ENCODE measurements around the gene DNAJC21. TPM values are rescaled to one million over a fixed set of nuclear protein-coding genes. Genes with fewer than 3 reads are reported as not detected.
"Not testable (repeated sequence)": the region's sequence is repeated elsewhere in the genome, so short reads cannot be mapped to it uniquely, and the experiment has no call there.

The DNAJC21 gene
- total and polyA plus RNA-seq, 4 experiments from 2014 or later: 10.1 to 67.9 (median 46.8) TPM

- Histone ChIP-seq H3K27ac (ENCODE audit: low read depth, low read length) (no peak overlapping the region), H3K9me3 (ENCODE audit: control insufficient read depth in 1 of 2, low read length in 2 of 2) (no peaks in the 10 kb centered on the region), H3K36me3 (ENCODE audit: insufficient read depth, low read length) (peaks cover 35% of the 10 kb centered on the region), H3K4me1 (ENCODE audit: insufficient read depth, low read length) (peaks cover 31% of the 10 kb centered on the region), H3K27me3 (ENCODE audit: insufficient read depth, low read length) (no peaks in the 10 kb centered on the region), H3K4me3 (ENCODE audit: low read length in 2 of 2) (no peak overlapping the region)
- DNase-seq: no peak
- no peaks in the 10 kb centered on the region for H3K9me3 Mint-ChIP-seq
- CTCF ChIA-PET (ENCODE audit: partially characterized antibody): no interaction called here
- peaks cover 16 to 31% (median 22%) of the 10 kb centered on the region in 4 donors for H3K4me1 Mint-ChIP-seq
- H3K27ac Mint-ChIP-seq: no peak overlapping the region
- no peak overlapping the region for H3K4me3 Mint-ChIP-seq
- intact Hi-C loops (cut with micrococcal nuclease): loop anchor here (5.0 kb wide), 1 partner anchor 1477 kb away; the partner anchor contains the start of gene TARS1
- POLR2A ChIA-PET (ENCODE audit: partially characterized antibody): interaction anchor here (1.5 kb wide), 1 partner anchor 10 kb away, joined by 3 read pairs; no protein-coding TSS in a partner anchor
- no peaks in the 10 kb centered on the region for H3K27me3 Mint-ChIP-seq
- peaks cover 22 to 44% of the 10 kb centered on the region in 2 donors for H3K36me3 Mint-ChIP-seq
These were observed 10.3 kb upstream of the DNAJC21 start for GRCh38 chr5:34919077-34919476.

DNA sequence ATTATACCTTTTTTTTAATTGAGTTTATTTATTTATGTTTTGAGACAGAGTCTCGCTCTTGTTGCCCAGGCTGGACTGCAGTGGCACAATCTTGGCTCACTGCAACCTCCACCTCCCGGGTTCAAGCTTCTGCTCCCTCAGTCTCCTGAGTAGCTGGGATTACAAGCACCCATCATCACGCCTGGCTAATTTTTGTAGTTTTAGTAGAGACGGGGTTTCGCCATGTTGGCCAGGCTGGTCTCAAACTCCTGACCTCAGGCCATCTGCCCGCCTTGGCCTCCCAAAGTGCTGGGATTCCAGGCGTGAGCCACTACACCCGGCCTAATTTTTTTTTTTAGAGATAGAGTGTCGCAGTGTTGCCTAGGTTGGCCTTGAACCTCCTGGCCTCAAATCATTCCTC is 6.1 kb upstream of the DNAJC21 start:
- H3K27me3 ChIP-seq (ENCODE audit: insufficient read depth, low read length); H3K9me3 ChIP-seq (ENCODE audit: control insufficient read depth in 1 of 2, low read length in 2 of 2); H3K27me3 Mint-ChIP-seq; CTCF ChIA-PET (ENCODE audit: partially characterized antibody); H3K4me1 ChIP-seq (ENCODE audit: insufficient read depth, low read length); H3K27ac ChIP-seq (ENCODE audit: low read depth, low read length); H3K4me3 Mint-ChIP-seq; H3K4me3 ChIP-seq (ENCODE audit: low read length in 2 of 2); H3K4me1 Mint-ChIP-seq; DNase-seq; H3K9me3 Mint-ChIP-seq: not testable (repeated sequence)
- Mint-ChIP-seq H3K27ac (peak overlapping the region in 2 of 7 donors; percentile 31 to 57), H3K36me3 (peaks cover 31 to 60% of the 10 kb centered on the region in 2 donors)
- peaks cover 43% of the 10 kb centered on the region for H3K36me3 ChIP-seq (ENCODE audit: insufficient read depth, low read length)
- POLR2A ChIA-PET (ENCODE audit: partially characterized antibody): interaction anchor here (1.6 kb wide), 1 partner anchor 8 kb away, joined by 9 read pairs; the partner anchor contains the start of genes BRIX1 and RAD1
- intact Hi-C loops (cut with micrococcal nuclease): loop anchor here (10.0 kb wide), 1 partner anchor 268 kb away; the partner anchor contains the start of gene RAI14

DNA sequence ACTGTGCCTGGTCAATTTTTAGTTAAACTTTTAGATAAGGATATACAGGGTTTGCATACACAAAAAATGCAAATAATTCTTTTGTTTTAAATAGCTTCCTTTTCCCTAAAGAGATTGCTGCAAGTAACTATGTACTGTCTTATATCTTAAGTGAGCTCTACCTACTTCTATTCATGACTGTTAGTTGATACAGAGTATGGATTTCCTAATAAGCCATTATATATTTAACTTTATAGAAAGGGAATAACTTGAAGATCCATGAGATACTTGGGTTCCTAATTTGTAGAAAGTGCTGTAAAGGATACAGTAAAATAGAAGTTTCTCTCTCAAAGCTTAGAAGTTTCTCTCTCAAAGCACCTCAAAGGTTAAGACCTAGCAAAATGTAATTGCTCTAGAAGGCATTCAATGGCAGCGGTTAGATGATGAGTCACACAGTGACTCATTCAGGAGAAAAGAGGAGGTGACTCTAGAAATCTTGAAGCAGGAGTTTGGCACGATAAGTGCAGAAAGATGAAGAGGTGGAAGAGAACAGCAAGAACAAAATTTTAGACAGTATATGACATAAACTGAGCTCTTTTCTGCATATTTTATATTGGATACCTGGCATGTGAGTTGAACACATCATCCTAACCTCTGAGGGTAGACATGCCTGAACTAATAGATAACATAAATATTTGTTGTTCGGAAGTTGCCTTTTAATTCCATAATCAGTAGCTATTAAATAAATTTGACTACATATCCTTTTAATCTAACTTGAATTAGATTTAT is 5.5 kb upstream of the DNAJC21 start:
- Histone ChIP-seq H3K27me3 (ENCODE audit: insufficient read depth, low read length) (no peaks in the 10 kb centered on the region), H3K36me3 (ENCODE audit: insufficient read depth, low read length) (peaks cover 40% of the 10 kb centered on the region), H3K9me3 (ENCODE audit: control insufficient read depth in 1 of 2, low read length in 2 of 2) (no peaks in the 10 kb centered on the region), H3K4me1 (ENCODE audit: insufficient read depth, low read length) (peaks cover 3% of the 10 kb centered on the region), H3K27ac (ENCODE audit: low read depth, low read length) (no peak overlapping the region), H3K4me3 (ENCODE audit: low read length in 2 of 2) (no peak overlapping the region)
- ChIA-PET CTCF (ENCODE audit: partially characterized antibody) (interaction anchor here (1.1 kb wide), 1 partner anchor 9 kb away, joined by 4 read pairs; the partner anchor contains the start of genes BRIX1 and RAD1), POLR2A (ENCODE audit: partially characterized antibody) (interaction anchor here (1.6 kb wide), 1 partner anchor 8 kb away, joined by 9 read pairs; the partner anchor contains the start of genes BRIX1 and RAD1)
- Mint-ChIP-seq H3K9me3 (no peaks in the 10 kb centered on the region), H3K4me1 (peaks cover 3 to 9% (median 3%) of the 10 kb centered on the region in 4 donors), H3K27ac (peak overlapping the region in 5 of 7 donors; percentile 44 to 82 (median 58)), H3K4me3 (no peak overlapping the region), H3K27me3 (no peaks in the 10 kb centered on the region), H3K36me3 (peaks cover 31 to 57% of the 10 kb centered on the region in 2 donors)
- DNase-seq: no peak
- intact Hi-C loops (cut with micrococcal nuclease): loop anchor here (1.0 to 10.0 kb wide), 2 partner anchors 9 to 269 kb away; partner anchors contain the start of genes BRIX1, RAD1 and RAI14

GRCh38 chr5:34924462-34924765 is 4.9 kb upstream of the DNAJC21 start:
- ChIA-PET CTCF (ENCODE audit: partially characterized antibody) (interaction anchor here (1.1 kb wide), 1 partner anchor 9 kb away, joined by 4 read pairs; the partner anchor contains the start of genes BRIX1 and RAD1), POLR2A (ENCODE audit: partially characterized antibody) (interaction anchor here (1.6 kb wide), 1 partner anchor 9 kb away, joined by 9 read pairs; the partner anchor contains the start of genes BRIX1 and RAD1)
- Mint-ChIP-seq H3K27ac (peak overlapping the region in 1 of 7 donors; percentile 4), H3K9me3 (no peaks in the 10 kb centered on the region), H3K4me1 (peaks cover 6 to 14% (median 8%) of the 10 kb centered on the region in 4 donors), H3K4me3 (no peak overlapping the region), H3K36me3 (peaks cover 31 to 61% of the 10 kb centered on the region in 2 donors), H3K27me3 (no peaks in the 10 kb centered on the region)
- H3K36me3 ChIP-seq (ENCODE audit: insufficient read depth, low read length): peaks cover 40% of the 10 kb centered on the region
- peaks cover 6% of the 10 kb centered on the region for H3K4me1 ChIP-seq (ENCODE audit: insufficient read depth, low read length)
- no peaks in the 10 kb centered on the region for H3K9me3 ChIP-seq (ENCODE audit: control insufficient read depth in 1 of 2, low read length in 2 of 2)
- no peak overlapping the region for H3K4me3 ChIP-seq (ENCODE audit: low read length in 2 of 2)
- no peak for DNase-seq
- no peaks in the 10 kb centered on the region for H3K27me3 ChIP-seq (ENCODE audit: insufficient read depth, low read length)
- intact Hi-C loops (cut with micrococcal nuclease): loop anchor here (1.0 to 10.0 kb wide), 2 partner anchors 9 to 270 kb away; partner anchors contain the start of genes BRIX1, RAD1 and RAI14
- H3K27ac ChIP-seq (ENCODE audit: low read depth, low read length): no peak overlapping the region

DNA sequence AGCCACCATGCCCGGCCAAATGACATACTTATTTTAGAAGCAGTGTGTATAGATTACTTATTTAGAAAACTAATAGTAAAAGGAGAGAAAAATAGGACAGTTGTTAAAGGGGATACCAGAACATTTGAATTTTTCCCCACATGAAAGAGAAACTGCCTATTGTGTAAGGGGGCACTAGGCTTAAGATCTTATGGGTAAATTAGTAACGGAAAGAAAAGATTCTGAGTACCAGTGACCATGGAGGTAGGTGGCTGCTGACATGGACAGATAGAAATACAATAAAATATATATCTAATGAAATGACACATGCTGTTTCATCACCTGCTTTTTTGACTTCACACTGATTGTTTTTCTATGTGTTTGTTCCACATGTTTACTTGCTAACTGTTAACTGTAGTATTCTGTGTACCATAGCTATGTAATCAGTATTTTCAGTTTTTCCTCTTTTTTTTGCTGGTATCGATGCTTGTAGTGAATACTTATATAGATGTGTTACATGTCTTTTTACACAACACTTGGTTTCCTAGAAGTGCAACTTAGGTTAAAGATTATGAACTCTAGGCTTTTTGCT is 3.0 kb upstream of the DNAJC21 start:
- Mint-ChIP-seq H3K9me3 (no peaks in the 10 kb centered on the region), H3K4me3 (peak overlapping the region in 1 of 8 donors; percentile 12), H3K27ac (peak overlapping the region in 1 of 7 donors; percentile 50), H3K27me3 (no peaks in the 10 kb centered on the region), H3K4me1 (peaks cover 14 to 30% (median 19%) of the 10 kb centered on the region in 4 donors), H3K36me3 (peaks cover 25 to 50% of the 10 kb centered on the region in 2 donors)
- H3K27me3 ChIP-seq (ENCODE audit: insufficient read depth, low read length): no peaks in the 10 kb centered on the region
- no peak overlapping the region for H3K4me3 ChIP-seq (ENCODE audit: low read length in 2 of 2)
- intact Hi-C loops (cut with micrococcal nuclease): loop anchor here (10.0 kb wide), 1 partner anchor 272 kb away; the partner anchor contains the start of gene RAI14
- H3K4me1 ChIP-seq (ENCODE audit: insufficient read depth, low read length): peaks cover 20% of the 10 kb centered on the region
- H3K27ac ChIP-seq (ENCODE audit: low read depth, low read length): no peak overlapping the region
- DNase-seq: no peak
- ChIA-PET CTCF (ENCODE audit: partially characterized antibody) (no interaction called here), POLR2A (ENCODE audit: partially characterized antibody) (no interaction called here)
- no peaks in the 10 kb centered on the region for H3K9me3 ChIP-seq (ENCODE audit: control insufficient read depth in 1 of 2, low read length in 2 of 2)
- peaks cover 31% of the 10 kb centered on the region for H3K36me3 ChIP-seq (ENCODE audit: insufficient read depth, low read length)

GRCh38 chr5:34927785-34928184 is 1.6 kb upstream of the DNAJC21 start:
- ChIA-PET POLR2A (ENCODE audit: partially characterized antibody) (interaction anchor here (4.8 kb wide), 1 partner anchor 12 kb away, joined by 169 read pairs; the partner anchor contains the start of genes BRIX1 and RAD1), CTCF (ENCODE audit: partially characterized antibody) (interaction anchor here (0.6 to 0.7 kb wide), 2 partner anchors 25 to 451 kb away, joined by 3 read pairs; no protein-coding TSS in a partner anchor)
- Histone ChIP-seq H3K4me3 (ENCODE audit: low read length in 2 of 2) (no peak overlapping the region), H3K9me3 (ENCODE audit: control insufficient read depth in 1 of 2, low read length in 2 of 2) (no peaks in the 10 kb centered on the region), H3K27me3 (ENCODE audit: insufficient read depth, low read length) (no peaks in the 10 kb centered on the region), H3K27ac (ENCODE audit: low read depth, low read length) (no peak overlapping the region), H3K36me3 (ENCODE audit: insufficient read depth, low read length) (peaks cover 19% of the 10 kb centered on the region), H3K4me1 (ENCODE audit: insufficient read depth, low read length) (peaks cover 25% of the 10 kb centered on the region)
- intact Hi-C loops (cut with micrococcal nuclease): loop anchor here (2.0 to 10.0 kb wide), 2 partner anchors 273 to 1947 kb away; partner anchors contain the start of gene RAI14
- Mint-ChIP-seq H3K27ac (no peak overlapping the region), H3K27me3 (no peaks in the 10 kb centered on the region), H3K36me3 (peaks cover 20 to 42% of the 10 kb centered on the region in 2 donors), H3K9me3 (no peaks in the 10 kb centered on the region), H3K4me3 (peak overlapping the region in 1 of 8 donors; percentile 31), H3K4me1 (peaks cover 19 to 36% (median 26%) of the 10 kb centered on the region in 4 donors)
- DNase-seq: no peak

Measured in CD4-positive, alpha-beta memory T cell (primary cell).